Neural progenitor cell (in vitro differentiated cells): ENCODE data around the gene CARMIL1.

Experiments
- CTCF ChIP-seq: fragments of 200-600 bp; sonication (generic); IDR thresholded peaks from 2 replicates; pipeline ENCODE4 v1.5.1; 2017; ENCODE audit warnings: antibody characterized with exemption, mild to moderate bottlenecking
- EZH2 ChIP-seq: fragments of 200-600 bp; sonication (generic); IDR thresholded peaks from 2 replicates; pipeline ENCODE4 v1.6.1; 2017; ENCODE audit warnings: antibody characterized with exemption, mild to moderate bottlenecking, moderate library complexity
- EZH2phosphoT487 ChIP-seq: fragments of 200-600 bp; sonication (generic); IDR thresholded peaks from 2 replicates; pipeline ENCODE4 v1.6.1; 2017; ENCODE audit warnings: antibody characterized with exemption

GRCh38 chr6:25371037-25371347 lies 91.8 kb downstream of the CARMIL1 start:
- TF ChIP-seq CTCF (no peak), EZH2 (no peak), EZH2phosphoT487 (no peak)
